Panc1 (cell line): Measurements from ENCODE around the gene NRP1. TPM values are rescaled to one million over a fixed set of nuclear protein-coding genes. Genes with fewer than 3 reads are reported as not detected.

Source experiments
- ATAC-seq: fragments of 200-7000 bp; cut with Tn5 transposase; 2 replicates; pipeline ENCODE4 v1.9.1; 2020; ENCODE audit warnings: mild to moderate bottlenecking, moderate library complexity
- BruUV-seq: library from RNA; stranded (reverse); fragments of 400-500 nt; replicated peaks from 2 replicates; lab custom pipeline; 2021; lab: Mats Ljungman, UMichigan
- CTCF ChIA-PET: fragments of 300-600 bp; sonication (Branson Sonifier 250); formaldehyde crosslinking; loops from one replicate; lab custom pipeline; 2022; ENCODE audit warnings: antibody characterized with exemption; lab: Charles Lee
- POLR2A ChIA-PET: fragments of 300-600 bp; sonication (Branson Sonifier 250); formaldehyde crosslinking; loops from one replicate; lab custom pipeline; 2022; ENCODE audit warnings: antibody characterized with exemption; lab: Charles Lee
- DNase-seq: peaks from one replicate; pipeline ENCODE4 v3.0.0-alpha.2; 2010; ENCODE audit warnings: low read depth, low spot score
- H3K27ac ChIP-seq: 2 replicates; pipeline ENCODE4 v1.5.1; 2011; ENCODE audit warnings: mild to moderate bottlenecking, low read length, inconsistent platforms
- H3K27me3 ChIP-seq: fragments of 200-500 bp; sonication (Bioruptor generic); 2 replicates; pipeline ENCODE4 v1.6.0; 2014; ENCODE audit warnings: low read length, inconsistent platforms; ENCODE audit not compliant: control insufficient read depth, insufficient read depth
- H3K36me3 ChIP-seq: fragments of 200-500 bp; sonication (Bioruptor generic); 2 replicates; pipeline ENCODE4 v1.5.1; 2014; ENCODE audit warnings: inconsistent platforms, mild to moderate bottlenecking, low read length, moderate library complexity; ENCODE audit not compliant: control insufficient read depth, insufficient read depth
- H3K4me1 ChIP-seq: 2 replicates; pipeline ENCODE4 v1.5.1; 2011; ENCODE audit warnings: inconsistent platforms, mild to moderate bottlenecking, low read length, moderate library complexity; ENCODE audit not compliant: control insufficient read depth, insufficient read depth
- H3K4me3 ChIP-seq, 2 experiments: 2 replicates each; pipeline ENCODE4 v1.5.1; 2011 to 2012; ENCODE audit warnings: low read depth in 2 of 2, low read length in 2 of 2, mild to moderate bottlenecking in 2 of 2, inconsistent platforms in 1 of 2, moderate library complexity in 1 of 2
- H3K9me3 ChIP-seq: fragments of 200-500 bp; sonication (Bioruptor generic); 2 replicates; pipeline ENCODE4 v1.5.1; 2014; ENCODE audit warnings: low read depth, mild to moderate bottlenecking, inconsistent platforms, low read length, moderate library complexity; ENCODE audit not compliant: control insufficient read depth, insufficient read depth
- POLR2AphosphoS5 ChIP-seq: IDR thresholded peaks from 2 replicates; pipeline ENCODE4 v1.6.1; 2012; ENCODE audit warnings: mild to moderate bottlenecking, low read depth, low read length, moderate library complexity
- SIN3A ChIP-seq: IDR thresholded peaks from 2 replicates; pipeline ENCODE4 v1.6.1; 2012; ENCODE audit warnings: low read depth, mild to moderate bottlenecking, low read length, moderate library complexity, borderline replicate concordance; ENCODE audit not compliant: insufficient read depth
- TCF7L2 ChIP-seq: IDR thresholded peaks from 2 replicates; pipeline ENCODE4 v1.6.1; 2011; ENCODE audit warnings: mild to moderate bottlenecking, low read depth, low read length, inconsistent platforms
- in situ Hi-C: cut with HindIII; loops from 2 replicates; pipeline ENCODE4 v1.10.0; 2016; ENCODE audit warnings: low sequenced_read_pairs, low pct_unique_long_range_greater_than_20kb
- intact Hi-C: fragments of 100-400 bp; cut with micrococcal nuclease; formaldehyde crosslinking; loops from one replicate; pipeline ENCODE4 v1.10.0; 2022; ENCODE audit not compliant: unreplicated experiment
- total RNA-seq: library from RNA; stranded (reverse); gene quantifications from one replicate; pipeline ENCODE4 v1.2.1, GENCODE V29; 2021; ENCODE audit not compliant: unreplicated experiment
- TF ChIP-seq, protein P1 (sequence below), 2 experiments: IDR thresholded peaks; 2 replicates each; pipeline ENCODE4 v1.6.1; 2011 to 2012; ENCODE audit warnings: low read depth in 2 of 2, control low read depth in 1 of 2, low read length in 1 of 2, mild to moderate bottlenecking in 1 of 2, moderate library complexity in 1 of 2; ENCODE audit not compliant: insufficient read depth in 1 of 2
- TF ChIP-seq, protein P2 (sequence below): fragments of 450-650 bp; IDR thresholded peaks from 2 replicates; pipeline ENCODE4 v1.5.1; 2017; ENCODE audit warnings: mild to moderate bottlenecking

NRP1 gene
- total RNA-seq, 1 experiment from 2014 or later = 93.4 TPM

DNA sequence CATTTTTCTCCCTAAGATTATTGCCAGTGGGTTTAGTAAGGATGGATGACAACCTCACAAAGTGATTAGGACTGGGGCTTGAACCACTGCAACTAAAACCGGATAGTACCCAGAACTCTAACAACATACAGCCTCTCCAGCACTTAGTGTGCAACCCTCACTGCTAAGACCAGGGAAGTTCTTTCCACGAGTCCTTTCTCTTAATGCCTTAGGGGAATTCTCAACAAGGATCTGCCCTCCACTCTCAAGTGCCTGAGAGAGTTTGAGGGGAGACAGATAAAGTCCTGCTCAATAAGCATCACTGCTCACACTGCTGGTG, 104.6 kb downstream of the NRP1 start:
- Histone ChIP-seq H3K4me1 (peaks cover 21% of the 10 kb centered on the region), H3K27me3 (no peaks in the 10 kb centered on the region), H3K27ac (peak overlapping the region; percentile 71), H3K36me3 (0 out of 2 replicates have a peak, but pooled peaks cover 3% of the 10 kb centered on the region), H3K9me3 (no peaks in the 10 kb centered on the region), H3K4me3 (no peak overlapping the region)
- in situ Hi-C loops (no loop called here), intact Hi-C loops (no loop called here)
- ATAC-seq (peak; percentile 56), DNase-seq (no peak)
- TF ChIP-seq POLR2AphosphoS5 = no peak
- TF ChIP-seq, protein P1, sequence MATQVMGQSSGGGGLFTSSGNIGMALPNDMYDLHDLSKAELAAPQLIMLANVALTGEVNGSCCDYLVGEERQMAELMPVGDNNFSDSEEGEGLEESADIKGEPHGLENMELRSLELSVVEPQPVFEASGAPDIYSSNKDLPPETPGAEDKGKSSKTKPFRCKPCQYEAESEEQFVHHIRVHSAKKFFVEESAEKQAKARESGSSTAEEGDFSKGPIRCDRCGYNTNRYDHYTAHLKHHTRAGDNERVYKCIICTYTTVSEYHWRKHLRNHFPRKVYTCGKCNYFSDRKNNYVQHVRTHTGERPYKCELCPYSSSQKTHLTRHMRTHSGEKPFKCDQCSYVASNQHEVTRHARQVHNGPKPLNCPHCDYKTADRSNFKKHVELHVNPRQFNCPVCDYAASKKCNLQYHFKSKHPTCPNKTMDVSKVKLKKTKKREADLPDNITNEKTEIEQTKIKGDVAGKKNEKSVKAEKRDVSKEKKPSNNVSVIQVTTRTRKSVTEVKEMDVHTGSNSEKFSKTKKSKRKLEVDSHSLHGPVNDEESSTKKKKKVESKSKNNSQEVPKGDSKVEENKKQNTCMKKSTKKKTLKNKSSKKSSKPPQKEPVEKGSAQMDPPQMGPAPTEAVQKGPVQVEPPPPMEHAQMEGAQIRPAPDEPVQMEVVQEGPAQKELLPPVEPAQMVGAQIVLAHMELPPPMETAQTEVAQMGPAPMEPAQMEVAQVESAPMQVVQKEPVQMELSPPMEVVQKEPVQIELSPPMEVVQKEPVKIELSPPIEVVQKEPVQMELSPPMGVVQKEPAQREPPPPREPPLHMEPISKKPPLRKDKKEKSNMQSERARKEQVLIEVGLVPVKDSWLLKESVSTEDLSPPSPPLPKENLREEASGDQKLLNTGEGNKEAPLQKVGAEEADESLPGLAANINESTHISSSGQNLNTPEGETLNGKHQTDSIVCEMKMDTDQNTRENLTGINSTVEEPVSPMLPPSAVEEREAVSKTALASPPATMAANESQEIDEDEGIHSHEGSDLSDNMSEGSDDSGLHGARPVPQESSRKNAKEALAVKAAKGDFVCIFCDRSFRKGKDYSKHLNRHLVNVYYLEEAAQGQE (IDR thresholded peaks at IDR 0.05; ENCODE audit: insufficient read depth in 1 of 2, low read depth in 2 of 2, low read length in 1 of 2) = no peak
- TF ChIP-seq, protein P2, sequence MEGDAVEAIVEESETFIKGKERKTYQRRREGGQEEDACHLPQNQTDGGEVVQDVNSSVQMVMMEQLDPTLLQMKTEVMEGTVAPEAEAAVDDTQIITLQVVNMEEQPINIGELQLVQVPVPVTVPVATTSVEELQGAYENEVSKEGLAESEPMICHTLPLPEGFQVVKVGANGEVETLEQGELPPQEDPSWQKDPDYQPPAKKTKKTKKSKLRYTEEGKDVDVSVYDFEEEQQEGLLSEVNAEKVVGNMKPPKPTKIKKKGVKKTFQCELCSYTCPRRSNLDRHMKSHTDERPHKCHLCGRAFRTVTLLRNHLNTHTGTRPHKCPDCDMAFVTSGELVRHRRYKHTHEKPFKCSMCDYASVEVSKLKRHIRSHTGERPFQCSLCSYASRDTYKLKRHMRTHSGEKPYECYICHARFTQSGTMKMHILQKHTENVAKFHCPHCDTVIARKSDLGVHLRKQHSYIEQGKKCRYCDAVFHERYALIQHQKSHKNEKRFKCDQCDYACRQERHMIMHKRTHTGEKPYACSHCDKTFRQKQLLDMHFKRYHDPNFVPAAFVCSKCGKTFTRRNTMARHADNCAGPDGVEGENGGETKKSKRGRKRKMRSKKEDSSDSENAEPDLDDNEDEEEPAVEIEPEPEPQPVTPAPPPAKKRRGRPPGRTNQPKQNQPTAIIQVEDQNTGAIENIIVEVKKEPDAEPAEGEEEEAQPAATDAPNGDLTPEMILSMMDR = no peak
- no peak for TF ChIP-seq SIN3A
- no peak for TF ChIP-seq TCF7L2
- POLR2A ChIA-PET = no interaction called here
- BruUV-seq = no TSS peak
- CTCF ChIA-PET = no interaction called here

DNA sequence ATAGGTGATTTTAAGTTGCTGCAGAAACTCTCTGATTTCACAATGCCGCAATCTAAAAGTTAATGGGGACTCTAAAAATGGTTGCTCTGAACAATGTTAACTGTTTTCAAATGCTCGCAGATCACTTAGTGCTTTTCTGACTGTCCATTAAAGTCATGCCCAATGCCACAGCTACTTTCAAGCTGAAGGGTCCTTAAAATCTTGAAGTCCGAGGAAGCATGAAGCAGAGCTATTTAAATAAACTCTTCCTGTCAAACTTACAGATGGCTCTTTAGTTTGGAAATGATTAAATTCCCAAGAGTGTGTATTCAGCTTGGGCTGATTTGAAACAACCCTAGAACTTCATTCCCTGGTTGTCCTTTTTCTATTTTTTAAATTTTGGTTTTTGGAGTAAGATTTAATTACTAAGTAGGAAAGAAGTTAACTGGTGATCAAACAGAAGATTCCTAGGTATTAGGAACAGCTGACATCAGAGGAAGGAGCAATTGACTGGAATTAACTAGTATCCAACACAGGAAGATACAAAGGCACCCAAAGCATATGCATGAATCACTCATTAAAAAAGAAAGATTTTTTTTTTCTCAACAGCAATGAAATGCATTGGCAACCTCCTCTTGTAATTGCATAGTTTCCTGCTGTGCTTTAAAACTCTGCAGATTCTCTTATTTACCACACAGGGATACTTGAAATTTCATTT, 105.1 kb downstream of the NRP1 start:
- ChIA-PET CTCF (no interaction called here), POLR2A (no interaction called here)
- ATAC-seq (no peak), DNase-seq (no peak)
- Histone ChIP-seq H3K4me1 (peaks cover 17% of the 10 kb centered on the region), H3K27me3 (no peaks in the 10 kb centered on the region), H3K36me3 (0 out of 2 replicates have a peak, but pooled peaks cover 3% of the 10 kb centered on the region), H3K9me3 (no peaks in the 10 kb centered on the region), H3K4me3 (no peak overlapping the region), H3K27ac (peak overlapping the region; percentile 71)
- BruUV-seq = no TSS peak
- intact Hi-C loops = no loop called here
- TF ChIP-seq TCF7L2 (no peak), SIN3A (no peak), POLR2AphosphoS5 (no peak)
- TF ChIP-seq, protein P2 = no peak
- TF ChIP-seq, protein P1 (IDR thresholded peaks at IDR 0.05; ENCODE audit: insufficient read depth in 1 of 2, low read depth in 2 of 2, low read length in 1 of 2) = no peak
- in situ Hi-C loops = no loop called here
